ENCODE results near the gene ZIC2.

DNA sequence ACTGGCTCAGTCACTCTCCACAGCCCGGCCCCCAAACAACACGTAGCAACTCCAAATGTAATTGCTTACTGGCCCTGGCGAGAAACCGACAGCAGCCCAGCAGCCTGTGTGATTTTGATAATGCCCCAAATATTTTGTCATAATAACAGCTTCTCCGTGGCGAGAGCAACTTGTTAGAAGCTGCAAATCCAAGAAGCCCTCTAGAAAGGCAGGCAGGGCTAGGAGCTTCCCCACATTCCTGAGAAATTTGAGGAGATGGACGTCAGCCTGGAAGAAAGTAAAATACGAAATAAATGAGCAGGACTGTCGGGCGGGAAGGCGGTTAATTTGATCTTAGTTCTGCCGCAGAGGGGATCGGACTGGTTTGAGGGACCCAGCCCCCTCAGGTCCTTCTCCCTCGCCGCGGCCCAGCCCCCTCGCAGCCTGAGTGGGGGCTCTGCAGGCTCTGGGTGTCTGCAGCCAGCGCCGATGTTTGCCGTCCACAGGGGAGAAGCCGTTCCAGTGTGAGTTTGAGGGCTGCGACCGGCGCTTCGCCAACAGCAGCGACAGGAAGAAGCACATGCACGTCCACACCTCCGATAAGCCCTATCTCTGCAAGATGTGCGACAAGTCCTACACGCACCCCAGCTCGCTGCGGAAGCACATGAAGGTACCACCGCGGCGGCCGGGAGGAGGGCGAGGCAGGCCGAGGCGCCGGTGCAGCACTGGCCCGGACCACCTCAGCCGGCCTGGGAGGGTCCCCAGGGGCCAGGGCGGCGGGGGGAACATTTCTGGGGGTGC lies 3.1 kb downstream of the ZIC2 start:
- TF ChIP-seq CTCF (IDR thresholded peaks at IDR 0.05; ENCODE audit: low read depth, low read length) (no peak), POLR2A (IDR thresholded peaks at IDR 0.05; ENCODE audit: extremely low read depth, insufficient read length) (no peak)

Measured in NB4 (cell line).